ENCODE data around the gene RITA1.

RITA1 gene

DNA sequence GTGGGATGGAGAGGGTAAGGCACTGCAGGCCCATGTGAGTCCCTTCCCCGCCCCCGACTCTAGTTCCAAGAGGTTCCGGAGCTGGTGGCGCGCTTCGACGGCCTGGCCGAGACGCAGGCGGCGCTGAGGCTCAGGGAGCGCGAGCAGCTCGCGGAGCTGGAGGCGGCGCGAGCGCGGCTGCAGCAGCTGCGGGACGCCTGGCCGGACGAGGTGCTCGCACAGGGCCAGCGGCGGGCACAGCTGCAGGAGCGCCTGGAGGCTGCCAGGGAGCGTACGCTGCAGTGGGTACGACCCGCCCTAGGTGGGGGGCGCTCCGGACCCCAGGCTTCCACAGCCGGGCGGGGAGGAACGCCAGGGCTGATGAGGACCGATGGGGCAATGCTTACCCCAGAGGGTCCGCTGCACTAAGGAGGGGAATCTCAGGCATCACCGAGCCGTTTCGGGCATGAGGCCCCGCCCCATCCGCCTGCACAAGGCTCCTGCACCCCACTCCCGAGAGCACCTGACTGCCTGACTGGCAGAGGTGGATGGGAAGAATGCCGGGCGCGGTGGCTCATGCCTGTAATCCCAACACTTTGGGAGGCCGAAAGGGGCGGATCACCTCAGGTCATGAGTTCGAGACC, 31.1 kb upstream of the RITA1 start:
- no peak for DNase-seq (ENCODE audit: low read depth)

DNA sequence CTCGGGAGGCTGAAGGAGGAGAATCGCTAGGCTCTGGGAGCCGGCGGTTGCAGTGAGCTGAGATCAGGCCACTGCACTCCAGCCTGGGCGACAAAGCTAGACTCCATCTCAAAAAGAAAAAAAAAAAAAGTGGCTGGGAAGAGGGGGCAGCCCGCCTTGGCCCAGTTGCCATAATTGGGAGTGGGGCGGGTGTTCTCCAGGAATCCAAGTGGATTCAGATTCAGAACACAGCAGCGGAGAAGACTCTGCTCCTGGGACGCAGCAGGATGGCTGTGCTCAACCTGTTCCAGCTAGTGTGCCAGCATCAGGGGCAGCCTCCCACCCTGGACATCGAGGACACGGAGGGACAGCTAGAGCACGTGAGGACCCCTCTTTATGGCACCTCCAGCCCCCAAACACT, 30.5 kb upstream of the RITA1 start:
- DNase-seq (ENCODE audit: low read depth): no peak

DNA sequence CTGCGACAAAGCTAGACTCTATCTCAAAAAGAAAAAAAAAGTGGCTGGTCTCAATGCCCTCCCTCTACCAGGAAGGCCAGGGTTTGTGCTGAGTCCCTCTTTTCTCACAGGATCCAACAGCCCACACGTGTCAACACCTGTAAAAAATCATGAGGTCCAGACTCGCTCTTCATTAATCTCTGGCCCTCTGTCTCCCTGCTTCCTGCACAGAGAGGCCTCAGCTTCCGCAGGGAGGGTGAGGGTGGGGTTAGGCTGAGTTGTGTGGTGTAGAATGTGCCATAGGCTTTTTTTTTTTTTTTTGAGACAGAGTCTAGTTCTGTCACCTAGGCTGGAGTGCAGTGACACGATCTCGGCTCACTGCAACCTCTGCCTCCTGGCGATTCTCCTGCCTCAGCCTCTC, 29.9 kb upstream of the RITA1 start:
- DNase-seq (ENCODE audit: low read depth): no peak

DNA sequence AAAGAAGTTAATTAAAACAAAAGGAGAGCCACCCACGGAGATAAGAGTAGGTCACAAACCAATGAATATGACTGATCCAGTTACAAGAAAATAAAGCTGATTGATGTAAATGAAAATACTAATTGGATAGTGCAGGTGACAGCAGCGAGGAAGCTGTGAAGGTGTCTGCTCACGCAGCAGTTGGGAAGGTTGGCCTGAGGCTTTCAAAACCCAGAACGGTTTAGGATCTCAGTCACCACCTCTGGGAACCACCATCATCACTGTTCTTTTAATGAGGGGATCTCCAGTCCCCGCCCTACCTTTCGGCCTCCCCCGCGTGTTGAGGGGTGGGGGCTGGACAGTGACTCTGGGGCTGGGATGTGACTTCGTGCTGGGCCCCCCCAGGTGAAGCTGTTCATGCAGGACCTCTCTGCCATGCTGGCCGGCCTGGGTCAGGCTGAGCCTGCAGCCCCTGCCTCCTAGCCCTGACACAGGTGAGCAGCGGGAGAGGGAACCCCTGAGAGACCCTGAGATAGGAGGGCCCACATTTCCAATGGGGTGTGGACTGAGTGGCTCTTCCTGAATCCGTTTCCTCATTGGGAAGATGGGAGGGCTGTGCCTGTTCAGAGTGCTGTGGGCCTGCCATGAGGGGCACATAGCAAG, 28.2 kb upstream of the RITA1 start:
- DNase-seq (ENCODE audit: low read depth): no peak

DNA sequence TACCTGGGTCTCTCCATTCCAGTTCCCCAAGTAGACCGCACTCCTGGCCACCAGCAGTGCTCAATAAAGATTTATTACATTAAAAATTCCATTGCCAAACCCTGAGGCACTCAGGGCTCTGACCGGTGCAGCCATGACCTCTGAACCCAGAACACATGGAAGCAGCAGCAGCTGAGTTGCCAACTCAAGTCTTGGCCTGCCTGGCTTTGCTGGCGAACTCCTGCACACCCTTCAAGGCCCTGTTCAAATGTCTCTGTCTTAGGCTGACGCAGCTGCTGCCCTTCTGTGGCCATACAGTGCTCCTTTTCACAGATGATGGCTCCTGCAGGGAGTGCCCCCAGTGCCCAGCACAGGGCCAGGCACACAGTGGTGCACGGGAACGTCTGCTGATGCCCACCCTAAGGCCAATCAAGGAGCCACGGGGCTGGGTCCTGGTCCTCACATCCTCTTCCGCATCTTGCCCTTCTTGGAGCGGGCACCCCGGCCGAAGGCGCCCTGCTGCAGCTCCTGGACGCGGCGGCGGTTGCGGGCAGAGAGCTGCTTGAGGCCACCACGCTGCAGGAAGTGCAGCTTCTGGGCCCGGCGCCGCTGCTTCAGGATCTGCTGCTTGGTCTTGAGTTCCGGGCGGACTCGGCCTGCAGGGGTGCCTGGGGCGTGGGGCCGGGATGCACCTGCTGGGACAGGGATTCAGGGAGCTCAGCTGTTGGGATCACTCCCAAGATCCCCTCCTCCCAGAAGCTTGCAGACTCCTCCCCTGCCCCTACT, 26.9 kb upstream of the RITA1 start:
- no peak for DNase-seq (ENCODE audit: low read depth)

DNA sequence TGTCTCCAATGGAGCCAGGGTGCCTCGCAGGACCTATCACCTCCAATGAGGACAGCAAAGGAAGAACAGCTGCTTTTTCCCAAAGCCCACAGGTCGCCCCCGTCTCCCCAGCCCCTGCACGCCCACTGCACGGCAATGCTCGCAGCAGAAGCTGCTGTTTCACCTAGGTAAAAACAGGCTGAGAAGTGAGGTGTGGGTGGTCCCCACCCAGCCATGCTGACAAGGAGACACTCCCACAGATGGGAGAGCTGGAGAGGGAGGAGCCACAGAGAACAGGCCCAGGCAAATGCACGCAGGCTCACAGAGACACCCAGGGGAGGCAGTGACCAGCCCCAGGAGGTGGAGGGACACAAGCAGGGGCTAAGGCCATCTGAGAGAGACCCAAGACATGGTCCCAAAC, 25.6 kb upstream of the RITA1 start:
- DNase-seq (ENCODE audit: low read depth): no peak

DNA sequence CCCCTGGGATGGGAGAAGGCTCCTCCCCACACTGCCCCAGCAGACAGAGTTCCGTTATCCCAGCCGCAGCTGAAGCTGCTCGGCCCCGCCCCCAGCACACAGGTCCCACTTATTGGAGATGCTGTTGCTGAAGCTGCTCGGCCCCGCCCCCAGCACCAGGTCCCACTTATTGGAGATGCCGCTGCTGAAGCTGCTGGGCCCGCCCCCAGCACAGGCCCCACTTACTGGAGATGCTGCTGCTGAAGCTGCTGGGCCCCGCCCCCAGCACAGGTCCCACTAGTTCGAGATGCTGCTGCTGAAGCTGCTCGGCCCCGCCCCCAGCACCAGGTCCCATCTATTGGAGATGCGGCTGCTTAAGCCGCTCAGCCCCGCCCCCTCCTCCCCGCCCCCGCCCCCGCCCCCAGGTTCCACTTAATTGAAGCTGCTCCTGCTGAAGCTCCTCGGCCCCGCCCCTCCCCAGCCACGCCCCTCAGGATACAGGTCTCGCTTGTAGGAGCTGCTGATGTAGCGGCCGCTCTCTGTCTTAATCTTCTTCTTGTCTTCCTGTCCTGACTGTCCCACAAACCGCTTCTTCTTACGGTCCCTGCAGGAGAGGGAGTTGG, 24.0 kb upstream of the RITA1 start:
- DNase-seq (ENCODE audit: low read depth): no peak

DNA sequence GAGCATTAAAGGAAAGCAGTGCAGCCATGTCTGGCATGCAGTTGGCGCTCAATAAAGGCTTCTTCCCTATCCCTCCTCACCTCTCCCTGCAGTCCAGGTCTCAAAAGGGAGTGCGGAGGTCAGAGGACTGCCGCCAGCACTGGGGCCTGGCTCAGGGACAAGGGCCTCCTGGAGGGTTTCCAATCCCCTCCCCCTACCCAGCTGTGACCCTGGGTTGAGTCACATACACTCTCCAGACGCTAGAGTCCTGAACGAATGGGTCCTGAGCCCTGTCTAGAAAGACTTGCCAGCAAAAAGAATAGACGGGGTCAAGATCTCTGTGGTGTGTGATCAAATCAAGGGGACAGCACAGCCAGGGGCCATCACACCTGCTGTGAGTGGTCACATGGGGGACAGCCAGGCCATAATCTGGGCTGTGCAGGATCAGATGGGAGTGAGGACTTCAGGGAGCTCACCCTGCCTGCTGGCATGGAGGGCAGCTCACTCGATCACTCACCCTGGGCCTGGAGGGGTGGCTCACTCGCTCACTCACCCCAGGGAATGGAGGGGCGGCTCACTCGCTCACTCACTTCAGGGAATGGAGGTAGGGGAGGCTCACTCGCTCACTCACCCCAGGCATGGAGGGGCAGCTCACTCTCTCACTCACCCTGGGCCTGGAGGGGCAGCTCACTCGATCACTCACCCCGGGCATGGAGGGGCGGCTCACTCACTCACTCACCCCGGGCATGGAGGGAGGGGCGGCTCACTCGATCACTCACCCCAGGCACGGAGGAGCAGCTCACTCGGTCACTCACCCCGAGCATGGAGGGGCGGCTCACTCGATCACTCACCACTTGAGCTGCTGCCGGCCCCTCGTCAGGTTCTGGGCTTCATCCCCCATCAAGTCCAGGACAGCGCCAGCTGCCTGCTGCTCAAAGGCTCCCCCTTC, 23.2 kb upstream of the RITA1 start:
- no peak for DNase-seq (ENCODE audit: low read depth)

DNA sequence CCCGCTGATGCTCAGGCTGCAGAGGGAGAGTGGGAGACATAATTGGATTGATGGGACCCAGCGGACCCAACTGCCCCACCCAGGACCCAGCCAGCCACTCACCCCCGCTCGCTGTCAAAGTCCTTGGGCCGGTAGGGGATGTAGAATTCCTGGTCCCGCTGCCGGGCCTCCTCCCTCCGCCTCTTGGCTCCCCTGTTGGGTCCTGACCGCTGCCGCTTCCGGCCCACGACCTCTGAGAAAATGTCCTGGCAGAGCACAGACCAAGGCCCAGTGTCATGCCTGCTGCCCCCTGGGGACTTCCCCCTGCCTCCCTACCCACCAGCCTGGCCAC, 22.5 kb upstream of the RITA1 start:
- DNase-seq (ENCODE audit: low read depth): no peak

DNA sequence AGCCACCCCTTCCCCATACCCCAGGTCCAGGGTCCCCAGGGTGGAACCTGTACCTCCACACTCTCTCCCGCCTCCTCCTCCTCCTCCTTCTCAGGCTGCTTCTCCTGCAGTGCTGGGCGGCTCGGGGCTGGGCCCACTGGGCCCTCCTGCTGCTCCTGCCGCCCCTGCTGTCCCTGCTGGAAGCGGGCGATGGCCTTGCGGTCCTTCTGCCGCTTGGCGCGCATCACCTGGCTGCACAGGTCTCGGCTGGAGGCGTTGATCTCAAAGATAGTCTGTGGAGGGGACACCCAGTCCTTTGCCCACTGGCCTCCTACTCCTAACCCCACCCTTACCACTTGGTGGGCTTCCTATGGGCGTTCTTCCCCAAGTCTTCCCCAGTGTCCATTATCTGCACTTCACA, 21.5 kb upstream of the RITA1 start:
- no peak for DNase-seq (ENCODE audit: low read depth)

DNA sequence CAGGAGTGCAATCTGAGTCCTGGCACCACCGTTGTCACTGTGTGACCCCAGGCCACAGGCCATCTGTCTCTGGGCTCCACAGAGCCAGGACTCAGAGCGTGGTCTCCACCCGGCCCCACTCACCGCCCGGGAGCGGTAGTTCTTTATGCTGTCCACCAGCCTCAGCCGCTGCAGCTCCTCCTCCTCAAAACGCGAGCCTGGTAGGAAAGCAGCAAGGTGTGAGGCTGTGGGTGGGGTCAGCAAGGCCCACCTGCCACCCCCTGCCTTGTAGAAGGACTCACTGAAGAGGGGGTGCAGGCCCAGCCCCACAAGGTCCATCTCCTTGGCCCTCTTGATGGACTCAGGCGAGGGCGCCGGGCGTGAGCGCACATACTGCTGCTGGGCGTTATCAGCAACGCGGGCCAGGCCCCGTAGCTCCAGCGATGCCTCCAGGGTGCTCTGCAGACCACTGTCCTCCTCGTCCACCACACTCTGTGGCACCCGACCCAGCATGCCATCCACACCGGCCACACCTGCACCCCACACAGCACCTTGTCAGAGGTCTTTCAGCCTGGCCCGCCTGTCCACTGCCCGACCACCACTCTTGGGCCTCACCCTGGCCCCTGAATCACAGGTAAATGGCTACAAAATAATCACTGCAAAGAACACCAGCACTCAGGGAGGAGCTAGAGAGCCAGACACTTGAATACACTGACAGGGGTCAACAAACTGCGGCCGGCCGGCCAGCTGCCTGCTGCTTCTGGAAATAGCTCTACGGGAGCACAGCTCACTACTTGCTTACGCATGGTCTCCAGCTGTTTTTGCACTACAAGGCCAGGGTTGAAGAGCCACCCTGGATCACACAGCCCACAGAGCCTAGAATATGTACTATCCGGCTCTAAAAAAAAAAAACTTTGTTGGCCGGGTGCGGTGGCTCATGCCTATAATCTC, 19.7 kb upstream of the RITA1 start:
- no peak for DNase-seq (ENCODE audit: low read depth)

DNA sequence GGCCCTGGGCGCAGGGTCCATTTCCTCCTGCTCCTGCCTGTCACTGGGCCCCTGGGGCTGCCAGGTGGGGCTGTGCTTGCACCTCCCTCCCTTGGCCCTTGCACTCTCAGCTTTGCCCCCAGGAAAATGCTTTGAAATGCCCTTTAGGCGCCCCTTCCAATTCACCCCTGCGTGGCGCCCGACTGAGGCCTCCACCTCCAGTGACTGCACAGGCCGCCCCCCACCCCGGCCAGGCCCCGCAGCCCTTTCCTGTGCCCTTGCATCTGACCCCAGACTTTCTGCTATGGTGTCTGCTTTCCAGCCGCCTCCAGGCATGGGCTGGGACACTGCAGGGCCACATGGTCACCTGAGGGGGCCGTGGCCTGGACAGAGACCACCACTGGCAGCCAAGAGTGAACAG, 17.7 kb upstream of the RITA1 start:
- DNase-seq (ENCODE audit: low read depth): no peak

DNA sequence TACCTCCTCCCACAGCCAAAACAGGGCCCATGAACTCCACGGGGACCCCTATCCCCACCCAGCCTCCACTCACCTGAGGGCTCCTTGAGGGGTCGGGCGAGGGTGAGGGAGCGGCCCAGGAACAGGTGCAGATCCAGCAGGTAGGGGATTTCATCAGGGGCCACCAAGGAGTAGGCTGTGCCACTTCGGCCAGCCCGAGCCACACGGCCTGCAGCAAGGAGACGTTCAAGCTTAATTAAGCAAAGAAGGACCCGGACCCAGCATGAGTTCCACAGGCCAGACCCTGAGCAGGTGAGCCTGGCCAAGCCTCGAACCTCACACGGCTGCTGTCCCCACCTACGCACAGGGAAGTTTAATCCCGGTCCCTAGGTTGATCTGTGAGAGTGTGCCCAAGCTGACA, 15.8 kb upstream of the RITA1 start:
- DNase-seq (ENCODE audit: low read depth): no peak

DNA sequence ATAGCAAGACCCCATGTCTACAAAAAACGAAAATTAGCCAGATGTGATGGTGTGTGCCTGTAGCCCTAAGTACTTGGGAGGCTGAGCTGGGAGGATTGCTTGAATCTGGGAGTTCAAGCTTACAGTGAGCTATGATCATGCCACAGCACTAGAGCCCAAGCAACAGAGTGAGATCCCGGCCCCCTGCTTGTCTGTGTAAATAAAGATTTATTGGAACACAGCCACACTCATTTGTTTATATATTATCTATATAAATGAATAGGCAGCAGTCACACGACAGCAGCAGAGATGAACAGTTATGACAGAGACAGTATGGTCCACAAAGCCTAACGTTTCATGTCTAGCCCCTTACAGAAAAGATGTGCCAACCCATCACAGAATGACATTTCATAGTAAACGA, 15.1 kb upstream of the RITA1 start:
- no peak for DNase-seq (ENCODE audit: low read depth)

DNA sequence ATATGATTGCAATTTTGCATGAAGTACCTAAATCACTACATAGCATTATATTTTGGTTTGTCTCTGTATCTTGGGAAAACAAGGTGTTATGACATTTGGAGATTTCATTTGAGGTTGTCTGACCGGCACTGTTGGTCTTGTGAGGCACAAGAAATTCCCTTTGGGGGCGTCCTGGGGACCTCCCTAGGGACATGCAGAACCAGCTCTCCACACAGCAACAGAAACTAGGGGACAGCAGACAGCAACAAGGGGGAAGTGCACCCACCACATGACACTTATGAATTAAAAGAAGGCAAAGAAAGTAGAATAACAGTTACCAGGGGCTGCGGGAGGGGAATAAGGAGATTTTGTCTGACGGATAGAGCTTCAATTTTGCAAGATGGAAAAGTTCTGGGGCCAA, 14.6 kb upstream of the RITA1 start:
- DNase-seq (ENCODE audit: low read depth): no peak

DNA sequence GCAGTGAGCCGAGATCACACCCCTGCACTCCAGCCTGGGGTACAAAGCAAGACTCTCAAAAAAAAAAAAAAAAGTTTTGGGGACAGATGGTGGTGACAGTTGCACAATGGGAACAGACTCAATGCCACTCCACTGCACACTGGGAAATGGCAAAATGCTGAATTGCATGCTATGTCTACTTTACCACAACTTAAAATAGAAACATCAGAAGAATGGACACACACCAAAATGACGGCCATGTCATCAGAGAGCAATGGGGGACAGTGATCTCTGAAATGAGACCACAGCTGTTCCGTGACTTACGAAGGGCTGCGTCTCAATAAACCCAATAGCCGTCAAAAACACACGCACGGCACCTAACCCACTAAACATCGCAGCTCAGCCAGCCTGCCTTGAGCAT, 14.0 kb upstream of the RITA1 start:
- DNase-seq (ENCODE audit: low read depth): no peak

DNA sequence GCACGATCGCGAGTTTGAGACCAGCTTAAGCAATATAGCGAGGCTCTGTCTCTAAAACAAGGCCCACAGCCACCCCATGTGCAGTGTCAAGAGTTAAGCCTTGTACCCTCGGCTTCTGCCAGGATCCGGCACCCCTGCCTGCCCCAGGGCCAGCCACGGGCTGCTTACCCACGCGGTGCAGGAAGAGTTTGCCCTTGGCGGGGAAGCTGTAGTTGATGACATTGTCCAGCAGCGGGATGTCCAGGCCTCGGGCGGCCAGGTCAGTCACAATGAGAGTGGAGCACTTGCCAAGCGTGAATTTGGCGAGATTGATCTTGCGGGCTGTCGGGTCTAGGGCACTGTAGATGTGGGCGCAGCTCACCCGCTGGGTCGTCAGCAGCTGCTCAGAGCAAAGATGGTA, 13.3 kb upstream of the RITA1 start:
- DNase-seq (ENCODE audit: low read depth): no peak

DNA sequence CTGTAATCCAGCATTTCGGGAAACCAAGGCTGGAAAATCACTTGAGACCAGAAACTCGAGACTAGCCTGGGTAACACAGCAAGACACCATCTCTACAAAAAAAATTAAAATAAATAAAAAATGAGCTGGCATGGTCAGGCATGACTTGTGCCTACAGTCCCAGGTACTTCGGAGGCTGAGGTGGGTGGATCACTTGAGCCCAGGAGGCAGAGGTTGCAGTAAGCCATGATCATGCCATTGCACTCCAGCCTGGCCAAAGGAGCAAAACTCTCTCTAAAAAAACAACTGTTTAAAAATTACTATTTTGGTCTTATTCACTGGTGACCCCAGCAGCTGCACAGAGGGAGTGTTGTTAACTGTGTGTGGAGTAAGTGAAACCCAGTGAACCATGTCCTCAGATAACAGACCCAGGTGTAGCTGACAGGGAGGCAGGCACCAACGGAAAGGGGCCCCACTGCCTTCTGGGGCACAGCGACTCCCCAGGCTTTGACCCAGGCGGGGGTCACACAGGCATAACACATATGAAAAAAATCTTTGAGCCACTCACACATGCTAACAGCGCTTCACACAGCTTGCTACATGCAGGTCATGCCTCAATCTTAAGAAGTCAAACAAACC, 12.3 kb upstream of the RITA1 start:
- no peak for DNase-seq (ENCODE audit: low read depth)

DNA sequence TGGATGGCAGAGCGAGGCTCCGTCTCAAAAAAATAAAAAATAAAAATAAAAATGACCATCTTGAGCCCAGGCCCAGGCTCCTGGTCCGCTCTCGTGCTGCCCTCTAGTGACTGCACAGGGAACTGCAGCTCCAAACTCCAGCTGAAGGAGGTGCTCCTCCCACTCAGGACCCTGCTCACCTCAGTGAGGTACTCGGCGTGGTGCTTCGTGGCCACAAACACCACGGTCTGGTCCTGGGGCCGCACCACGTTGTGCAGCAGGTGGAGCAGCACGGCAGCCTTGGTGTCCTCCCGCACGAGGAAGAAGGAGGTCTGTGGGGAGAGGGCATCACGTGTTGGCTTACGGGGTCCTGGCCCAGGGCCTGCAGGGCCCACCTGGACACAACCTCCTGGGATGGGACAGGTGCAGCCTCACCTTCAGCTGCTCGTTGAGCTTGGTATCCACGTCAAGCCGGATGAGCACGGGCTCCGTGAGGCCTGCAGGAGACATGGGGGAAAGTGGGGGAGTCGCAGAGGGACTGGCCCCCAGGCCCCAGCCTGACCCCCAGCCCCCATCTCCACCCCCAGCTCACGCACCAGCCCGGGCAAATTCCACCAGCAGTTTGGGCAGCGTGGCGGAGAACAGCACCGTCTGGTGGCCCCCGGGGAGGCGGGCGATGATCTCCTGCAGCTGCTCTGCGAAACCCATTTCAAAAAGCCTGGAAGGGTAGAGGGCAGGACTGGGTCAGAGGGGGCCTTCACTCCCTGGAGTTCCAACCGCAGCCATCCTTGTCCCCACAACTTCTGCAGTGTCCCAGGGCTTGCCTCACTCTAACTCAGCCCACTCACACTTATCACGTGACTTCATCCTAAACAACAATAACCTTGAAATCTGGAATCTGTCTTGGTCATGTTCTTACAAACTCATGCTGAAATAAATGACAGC, 10.8 kb upstream of the RITA1 start:
- DNase-seq (ENCODE audit: low read depth): no peak

DNA sequence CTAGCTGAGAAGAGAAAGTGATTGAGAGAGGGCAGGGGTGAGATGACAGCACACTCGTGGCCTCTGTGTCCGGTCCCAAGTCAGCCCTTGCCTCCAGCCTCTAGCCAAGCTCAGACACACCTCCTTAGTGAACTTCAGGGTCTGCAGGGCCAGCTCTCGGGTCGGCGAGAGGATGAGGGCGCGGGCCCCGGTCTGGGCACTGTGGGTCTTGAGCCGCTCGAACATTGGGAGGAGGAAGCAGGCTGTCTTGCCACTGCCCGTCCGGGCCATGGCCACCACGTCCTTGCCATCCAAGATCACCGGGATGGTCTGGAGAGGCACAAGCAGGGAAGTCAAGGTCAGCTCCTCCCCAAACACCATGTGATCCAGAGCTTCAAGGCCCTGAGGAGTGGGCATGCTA, 6.5 kb upstream of the RITA1 start:
- DNase-seq (ENCODE audit: low read depth): no peak

Data from GM04504 (cell line).